ENCODE measurements around the gene PALMD. TPM values are rescaled to one million over a fixed set of nuclear protein-coding genes. Genes with fewer than 3 reads are reported as not detected.

The PALMD gene
- total RNA-seq, 1 experiment from 2014 or later: 0.05 TPM

DNA sequence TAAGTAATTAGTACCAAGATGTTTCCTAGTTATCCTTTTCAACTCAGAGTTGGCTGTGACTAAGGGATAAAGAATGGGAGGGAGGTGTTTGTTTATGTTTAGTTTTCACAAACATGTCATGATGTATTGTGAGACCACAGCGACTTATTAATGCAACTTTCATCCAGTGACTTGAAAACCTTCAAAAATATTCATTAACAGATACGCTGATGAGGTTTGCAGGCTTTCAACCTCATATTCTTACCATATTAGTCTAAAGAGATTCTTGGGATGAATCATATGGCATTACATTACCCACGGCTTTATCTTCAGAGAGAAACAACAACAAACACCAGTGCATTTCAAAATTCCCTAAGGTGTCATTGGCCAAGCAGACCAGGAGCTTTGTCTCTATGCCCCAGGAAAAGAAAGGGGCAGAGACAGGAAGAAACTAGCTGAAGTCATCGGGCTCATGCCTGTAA, 36.4 kb downstream of the PALMD start:
- no peak overlapping the region for H3K27ac ChIP-seq (ENCODE audit: low read length)
- H3K9me3 ChIP-seq (ENCODE audit: control insufficient read depth, insufficient read depth, low read depth, low read length): no peaks in the 10 kb centered on the region
- POLR2A ChIA-PET: no interaction called here
- no peaks in the 10 kb centered on the region for H3K4me1 ChIP-seq (ENCODE audit: control insufficient read depth, insufficient read depth, low read length)
- intact Hi-C loops (cut with micrococcal nuclease; ENCODE audit: unreplicated experiment): no loop called here
- in situ Hi-C loops (cut with HindIII; ENCODE audit: low pct_unique_long_range_greater_than_20kb, low sequenced_read_pairs): no loop called here
- H3K4me3 ChIP-seq (ENCODE audit: low read depth in 2 of 2, low read length in 2 of 2): no peak overlapping the region
- no TSS peak for BruUV-seq (replicated peaks)
- ATAC-seq (no peak), DNase-seq (ENCODE audit: low read depth, low spot score) (peak; percentile 42)
- no peaks in the 10 kb centered on the region for H3K27me3 ChIP-seq (ENCODE audit: control insufficient read depth, insufficient read depth, low read length)
- no peak for TF ChIP-seq POLR2AphosphoS5 (IDR thresholded peaks at IDR 0.05; ENCODE audit: low read depth, low read length)
- TF ChIP-seq, protein P1, sequence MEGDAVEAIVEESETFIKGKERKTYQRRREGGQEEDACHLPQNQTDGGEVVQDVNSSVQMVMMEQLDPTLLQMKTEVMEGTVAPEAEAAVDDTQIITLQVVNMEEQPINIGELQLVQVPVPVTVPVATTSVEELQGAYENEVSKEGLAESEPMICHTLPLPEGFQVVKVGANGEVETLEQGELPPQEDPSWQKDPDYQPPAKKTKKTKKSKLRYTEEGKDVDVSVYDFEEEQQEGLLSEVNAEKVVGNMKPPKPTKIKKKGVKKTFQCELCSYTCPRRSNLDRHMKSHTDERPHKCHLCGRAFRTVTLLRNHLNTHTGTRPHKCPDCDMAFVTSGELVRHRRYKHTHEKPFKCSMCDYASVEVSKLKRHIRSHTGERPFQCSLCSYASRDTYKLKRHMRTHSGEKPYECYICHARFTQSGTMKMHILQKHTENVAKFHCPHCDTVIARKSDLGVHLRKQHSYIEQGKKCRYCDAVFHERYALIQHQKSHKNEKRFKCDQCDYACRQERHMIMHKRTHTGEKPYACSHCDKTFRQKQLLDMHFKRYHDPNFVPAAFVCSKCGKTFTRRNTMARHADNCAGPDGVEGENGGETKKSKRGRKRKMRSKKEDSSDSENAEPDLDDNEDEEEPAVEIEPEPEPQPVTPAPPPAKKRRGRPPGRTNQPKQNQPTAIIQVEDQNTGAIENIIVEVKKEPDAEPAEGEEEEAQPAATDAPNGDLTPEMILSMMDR (IDR thresholded peaks at IDR 0.05): no peak
- TF ChIP-seq, protein P2, sequence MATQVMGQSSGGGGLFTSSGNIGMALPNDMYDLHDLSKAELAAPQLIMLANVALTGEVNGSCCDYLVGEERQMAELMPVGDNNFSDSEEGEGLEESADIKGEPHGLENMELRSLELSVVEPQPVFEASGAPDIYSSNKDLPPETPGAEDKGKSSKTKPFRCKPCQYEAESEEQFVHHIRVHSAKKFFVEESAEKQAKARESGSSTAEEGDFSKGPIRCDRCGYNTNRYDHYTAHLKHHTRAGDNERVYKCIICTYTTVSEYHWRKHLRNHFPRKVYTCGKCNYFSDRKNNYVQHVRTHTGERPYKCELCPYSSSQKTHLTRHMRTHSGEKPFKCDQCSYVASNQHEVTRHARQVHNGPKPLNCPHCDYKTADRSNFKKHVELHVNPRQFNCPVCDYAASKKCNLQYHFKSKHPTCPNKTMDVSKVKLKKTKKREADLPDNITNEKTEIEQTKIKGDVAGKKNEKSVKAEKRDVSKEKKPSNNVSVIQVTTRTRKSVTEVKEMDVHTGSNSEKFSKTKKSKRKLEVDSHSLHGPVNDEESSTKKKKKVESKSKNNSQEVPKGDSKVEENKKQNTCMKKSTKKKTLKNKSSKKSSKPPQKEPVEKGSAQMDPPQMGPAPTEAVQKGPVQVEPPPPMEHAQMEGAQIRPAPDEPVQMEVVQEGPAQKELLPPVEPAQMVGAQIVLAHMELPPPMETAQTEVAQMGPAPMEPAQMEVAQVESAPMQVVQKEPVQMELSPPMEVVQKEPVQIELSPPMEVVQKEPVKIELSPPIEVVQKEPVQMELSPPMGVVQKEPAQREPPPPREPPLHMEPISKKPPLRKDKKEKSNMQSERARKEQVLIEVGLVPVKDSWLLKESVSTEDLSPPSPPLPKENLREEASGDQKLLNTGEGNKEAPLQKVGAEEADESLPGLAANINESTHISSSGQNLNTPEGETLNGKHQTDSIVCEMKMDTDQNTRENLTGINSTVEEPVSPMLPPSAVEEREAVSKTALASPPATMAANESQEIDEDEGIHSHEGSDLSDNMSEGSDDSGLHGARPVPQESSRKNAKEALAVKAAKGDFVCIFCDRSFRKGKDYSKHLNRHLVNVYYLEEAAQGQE (IDR thresholded peaks at IDR 0.05; ENCODE audit: insufficient read depth in 1 of 2, low read depth in 2 of 2, low read length in 1 of 2): no peak
- CTCF ChIA-PET: no interaction called here
- H3K36me3 ChIP-seq (ENCODE audit: control insufficient read depth, insufficient read depth, low read length): no peaks in the 10 kb centered on the region

DNA sequence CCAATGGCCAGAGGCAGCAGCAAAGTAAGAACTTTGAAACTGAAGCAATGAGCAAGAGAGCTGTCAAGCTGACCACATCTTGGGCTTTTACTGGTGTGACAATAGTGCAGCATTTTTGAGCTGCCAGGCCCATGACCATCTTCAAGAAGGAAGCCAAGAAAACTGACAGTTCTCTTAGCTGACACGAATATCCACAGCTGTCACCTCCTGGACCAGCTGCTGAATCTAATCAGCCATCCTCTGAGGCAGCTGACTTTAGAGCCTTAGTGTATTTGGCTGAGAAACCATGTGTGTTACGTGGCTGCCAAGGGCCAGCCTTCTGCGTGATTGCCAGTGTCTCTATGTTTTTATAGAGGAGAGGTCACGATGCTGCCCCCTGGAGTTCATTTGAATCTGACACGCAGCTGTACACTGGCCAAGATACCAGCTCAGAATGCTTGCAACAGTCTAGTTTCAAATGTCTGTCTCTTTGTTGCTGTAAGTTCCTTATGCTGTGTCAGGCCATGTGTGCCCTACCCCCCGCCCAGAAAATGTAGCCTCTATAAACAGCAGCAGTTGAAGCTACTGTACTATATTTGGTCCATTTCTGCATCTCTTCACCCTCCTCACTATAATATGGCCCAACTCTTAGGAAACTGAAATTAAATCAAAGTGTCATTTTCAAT, 39.7 kb downstream of the PALMD start:
- Histone ChIP-seq H3K27me3 (ENCODE audit: control insufficient read depth, insufficient read depth, low read length) (no peaks in the 10 kb centered on the region), H3K4me3 (ENCODE audit: low read depth in 2 of 2, low read length in 2 of 2) (no peak overlapping the region), H3K4me1 (ENCODE audit: control insufficient read depth, insufficient read depth, low read length) (no peaks in the 10 kb centered on the region), H3K36me3 (ENCODE audit: control insufficient read depth, insufficient read depth, low read length) (no peaks in the 10 kb centered on the region), H3K9me3 (ENCODE audit: control insufficient read depth, insufficient read depth, low read depth, low read length) (no peaks in the 10 kb centered on the region), H3K27ac (ENCODE audit: low read length) (no peak overlapping the region)
- ChIA-PET POLR2A (no interaction called here), CTCF (interaction anchor here (0.6 kb wide), 1 partner anchor 1757 kb away, joined by 4 read pairs; no protein-coding TSS in a partner anchor)
- peak; percentile 38 for DNase-seq (ENCODE audit: low read depth, low spot score)
- ATAC-seq: peak; percentile 70; the same call in 1 of the 2 replicates
- intact Hi-C loops (cut with micrococcal nuclease; ENCODE audit: unreplicated experiment): no loop called here
- TF ChIP-seq, protein P1 (IDR thresholded peaks at IDR 0.05): peak; percentile 61
- no peak for TF ChIP-seq TCF7L2 (IDR thresholded peaks at IDR 0.05; ENCODE audit: low read depth, low read length)
- no TSS peak for BruUV-seq (replicated peaks)
- in situ Hi-C loops (cut with HindIII; ENCODE audit: low pct_unique_long_range_greater_than_20kb, low sequenced_read_pairs): no loop called here

Data from Panc1 (cell line).